Measurements from ENCODE around the gene FAM171A1.

DNA sequence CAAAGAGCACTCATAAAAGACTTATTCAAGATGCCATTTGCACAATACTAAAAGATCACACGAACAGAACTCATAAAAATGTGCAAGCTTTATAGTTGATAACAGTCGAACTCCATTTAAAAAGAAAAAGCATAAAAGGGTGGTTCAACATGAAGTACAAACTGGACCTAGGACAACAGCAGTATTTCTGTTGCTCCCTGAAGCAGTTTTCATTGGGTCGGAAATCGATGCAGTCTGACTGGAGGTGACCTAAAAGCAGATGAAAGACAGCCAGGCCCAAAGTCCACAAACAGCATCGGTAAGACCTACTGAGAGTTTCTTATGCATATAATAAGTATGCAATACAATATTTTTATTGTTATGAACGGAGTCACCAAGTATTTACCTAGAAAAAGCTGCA lies 23.9 kb downstream of the FAM171A1 start:
- TF ChIP-seq POLR2A (IDR thresholded peaks at IDR 0.05; ENCODE audit: low read depth, low read length) (no peak), POLR2AphosphoS5 (IDR thresholded peaks at IDR 0.05; ENCODE audit: low read depth, low read length) (no peak), TAF1 (IDR thresholded peaks at IDR 0.05; ENCODE audit: borderline replicate concordance, low read depth, low read length) (no peak)

Measured in GM12892 (cell line).